H1 (cell line): Measurements from ENCODE around the gene FREM1. TPM values are rescaled to one million over a fixed set of nuclear protein-coding genes. Genes with fewer than 3 reads are reported as not detected.

Experiments used
- CTCF ChIA-PET: fragments of 300-600 bp; sonication (Branson Sonifier 250); formaldehyde crosslinking; loops from one replicate; lab custom pipeline; 2021; ENCODE audit not compliant: partially characterized antibody; lab: Charles Lee
- POLR2A ChIA-PET: fragments of 300-600 bp; sonication (Branson Sonifier 250); formaldehyde crosslinking; loops from one replicate; lab custom pipeline; 2021; ENCODE audit warnings: inconsistent platforms; ENCODE audit not compliant: partially characterized antibody; lab: Charles Lee
- DNase-seq, 2 experiments: peaks; one replicate each; pipeline versions ENCODE4 v3.0.0 to v3.0.0-alpha.2; 2010 to 2022; ENCODE audit warnings: low spot score in 2 of 2, low read depth in 1 of 2, mixed read lengths in 1 of 2
- FAIRE-seq: peaks from 2 replicates; lab custom pipeline; 2011; peaks lifted over from hg19 to GRCh38; lab: Jason Lieb, UNC
- H2AFZ ChIP-seq: 2 replicates; pipeline ENCODE4 v1.8.1; 2012; ENCODE audit warnings: low read length, inconsistent platforms
- H2AK5ac ChIP-seq: 2 replicates; pipeline ENCODE4 v1.6.1; 2013; ENCODE audit warnings: low read depth, low read length
- H2BK120ac ChIP-seq: replicated peaks from 2 replicates; pipeline ENCODE3; 2013; ENCODE audit warnings: low read depth, low read length, inconsistent platforms
- H2BK12ac ChIP-seq: 2 replicates; pipeline ENCODE4 v1.6.1; 2013; ENCODE audit warnings: low read depth, low read length
- H2BK15ac ChIP-seq: 2 replicates; pipeline ENCODE4 v1.6.1; 2013; ENCODE audit warnings: low read length
- H2BK20ac ChIP-seq: 2 replicates; pipeline ENCODE4 v1.6.1; 2013; ENCODE audit warnings: low read length
- H2BK5ac ChIP-seq: 2 replicates; pipeline ENCODE4 v1.6.1; 2013; ENCODE audit warnings: low read depth, low read length
- H3K14ac ChIP-seq: 2 replicates; pipeline ENCODE4 v1.6.1; 2013; ENCODE audit warnings: inconsistent platforms; ENCODE audit not compliant: insufficient read length
- H3K18ac ChIP-seq: 2 replicates; pipeline ENCODE4 v1.6.1; 2013; ENCODE audit warnings: low read length; ENCODE audit errors: extremely low read depth
- H3K23ac ChIP-seq: 2 replicates; pipeline ENCODE4 v1.6.1; 2013; ENCODE audit warnings: inconsistent platforms; ENCODE audit not compliant: insufficient read length
- H3K23me2 ChIP-seq: 2 replicates; pipeline ENCODE4 v1.6.1; 2013; ENCODE audit warnings: low read depth, low read length
- H3K27ac ChIP-seq: 2 replicates; pipeline ENCODE4 v1.6.1; 2011; ENCODE audit warnings: low read depth, low read length, inconsistent platforms
- H3K27me3 ChIP-seq, 4 experiments: replicated peaks in 1 of 4; 1 replicate in 1 of 4; 2 replicates in 3 of 4; pipeline versions ENCODE4 v1.6.1 to v1.8.1; 2011 to 2013; ENCODE audit warnings: low read length in 3 of 4, mild to moderate bottlenecking in 3 of 4, inconsistent platforms in 2 of 4, mixed read lengths in 2 of 4, moderate library complexity in 1 of 4; ENCODE audit not compliant: control insufficient read depth in 3 of 4, insufficient read depth in 3 of 4; ENCODE audit errors: extremely low read depth in 1 of 4
- H3K36me3 ChIP-seq, 4 experiments: 2 replicates each; pipeline versions ENCODE4 v1.6.1 to v1.8.1; 2011 to 2013; ENCODE audit warnings: mild to moderate bottlenecking in 4 of 4, low read length in 3 of 4, moderate library complexity in 2 of 4, control low read depth in 1 of 4, inconsistent platforms in 1 of 4; ENCODE audit not compliant: insufficient read depth in 4 of 4, control insufficient read depth in 2 of 4
- H3K4ac ChIP-seq: replicated peaks from 2 replicates; pipeline ENCODE3; 2013; ENCODE audit warnings: low read length, low read depth, mixed read lengths, inconsistent platforms; ENCODE audit not compliant: insufficient read length
- H3K4me1 ChIP-seq, 4 experiments: replicated peaks in 1 of 4; 1 replicate in 1 of 4; 2 replicates in 3 of 4; pipeline versions ENCODE4 v1.6.1 to v1.8.1; 2011 to 2013; ENCODE audit warnings: low read length in 3 of 4, inconsistent platforms in 2 of 4, mixed read lengths in 1 of 4; ENCODE audit not compliant: insufficient read depth in 4 of 4, control insufficient read depth in 3 of 4
- H3K4me2 ChIP-seq, 2 experiments: 2 replicates each; pipeline versions ENCODE4 v1.6.1 to v1.8.1; 2011 to 2013; ENCODE audit warnings: low read depth in 2 of 2, low read length in 2 of 2, control low read depth in 1 of 2, inconsistent platforms in 1 of 2, mild to moderate bottlenecking in 1 of 2; ENCODE audit not compliant: insufficient read depth in 1 of 2
- H3K4me3 ChIP-seq, 4 experiments: fragments of 200-600, 300-600 bp in 1 of 4; sonication (generic), shearing (Covaris generic), sonication (Bioruptor Twin) in 1 of 4; 2 replicates each; pipeline versions ENCODE4 v1.5.1 to v1.8.1; 2011 to 2016; ENCODE audit warnings: low read length in 4 of 4, low read depth in 3 of 4, control low read depth in 2 of 4, inconsistent platforms in 2 of 4, mild to moderate bottlenecking in 2 of 4, mixed read lengths in 1 of 4, moderate library complexity in 1 of 4; ENCODE audit not compliant: insufficient read depth in 2 of 4; ENCODE audit errors: extremely low read depth in 1 of 4
- H3K56ac ChIP-seq: replicated peaks from 2 replicates; pipeline ENCODE3; 2013; ENCODE audit warnings: low read depth, mild to moderate bottlenecking, mixed read lengths, low read length, inconsistent platforms; ENCODE audit not compliant: insufficient read length
- H3K79me1 ChIP-seq: 2 replicates; pipeline ENCODE4 v1.6.1; 2013; ENCODE audit warnings: low read depth, low read length, control low read depth
- H3K79me2 ChIP-seq, 2 experiments: 2 replicates each; pipeline versions ENCODE4 v1.6.1 to v1.8.1; 2012 to 2013; ENCODE audit warnings: low read length in 2 of 2, mild to moderate bottlenecking in 2 of 2, inconsistent platforms in 1 of 2; ENCODE audit not compliant: insufficient read depth in 2 of 2, control insufficient read depth in 1 of 2
- H3K9ac ChIP-seq, 4 experiments: replicated peaks in 1 of 4; 1 replicate in 1 of 4; 2 replicates in 3 of 4; pipeline versions ENCODE4 v1.6.1 to v1.8.1; 2011 to 2013; ENCODE audit warnings: low read depth in 3 of 4, low read length in 3 of 4, control low read depth in 2 of 4, mild to moderate bottlenecking in 2 of 4, moderate library complexity in 2 of 4, inconsistent platforms in 1 of 4; ENCODE audit errors: extremely low read depth in 1 of 4
- H3K9me3 ChIP-seq, 2 experiments: 2 replicates each; pipeline versions ENCODE4 v1.6.1 to v1.8.1; 2012 to 2013; ENCODE audit warnings: mild to moderate bottlenecking in 2 of 2, moderate library complexity in 2 of 2, control low read depth in 1 of 2, inconsistent platforms in 1 of 2, low read depth in 1 of 2, low read length in 1 of 2, mixed read lengths in 1 of 2; ENCODE audit not compliant: insufficient read depth in 2 of 2
- H4K20me1 ChIP-seq, 2 experiments: replicated peaks in 1 of 2; 2 replicates each; pipeline versions ENCODE3 to v1.8.1; 2011 to 2013; ENCODE audit warnings: inconsistent platforms in 2 of 2, low read length in 2 of 2, mild to moderate bottlenecking in 1 of 2; ENCODE audit not compliant: insufficient read depth in 2 of 2, control insufficient read depth in 1 of 2
- H4K5ac ChIP-seq: 2 replicates; pipeline ENCODE4 v1.6.1; 2013; ENCODE audit warnings: low read length, low read depth, mixed read lengths, inconsistent platforms; ENCODE audit not compliant: insufficient read length
- H4K8ac ChIP-seq: 2 replicates; pipeline ENCODE4 v1.8.0; 2013; ENCODE audit warnings: mild to moderate bottlenecking, moderate library complexity, low read length, inconsistent platforms; ENCODE audit not compliant: insufficient read depth; ENCODE audit errors: extremely low read depth
- H4K91ac ChIP-seq: replicated peaks from 2 replicates; pipeline ENCODE3; 2013; ENCODE audit warnings: low read length, mixed read lengths, inconsistent platforms; ENCODE audit not compliant: insufficient read length
- BRCA1 ChIP-seq: IDR thresholded peaks from 2 replicates; pipeline ENCODE4 v1.6.1; 2012; ENCODE audit warnings: low read depth, low read length, improper control_type of control experiment
- CTBP2 ChIP-seq: IDR thresholded peaks from 2 replicates; pipeline ENCODE4 v1.7.0; 2011; ENCODE audit warnings: borderline replicate concordance, mild to moderate bottlenecking, moderate library complexity, mixed read lengths, low read length; ENCODE audit not compliant: insufficient read depth, insufficient read length
- KDM5A ChIP-seq: fragments of 200-600 bp; IDR thresholded peaks from 2 replicates; pipeline ENCODE4 v1.7.1; 2012; ENCODE audit warnings: mild to moderate bottlenecking, low read length, inconsistent platforms, mixed read lengths
- POU5F1 ChIP-seq: IDR thresholded peaks from 2 replicates; pipeline ENCODE4 v1.6.1; 2011; ENCODE audit warnings: low read depth, mild to moderate bottlenecking, low read length, moderate library complexity
- RAD21 ChIP-seq, 2 experiments: IDR thresholded peaks in 1 of 2; conservative IDR thresholded peaks in 1 of 2; 2 replicates each; pipeline ENCODE4 v1.6.1; 2011; ENCODE audit warnings: low read depth in 2 of 2, low read length in 2 of 2, improper control_type of control experiment in 1 of 2, inconsistent platforms in 1 of 2, mild to moderate bottlenecking in 1 of 2, moderate library complexity in 1 of 2
- SIRT6 ChIP-seq: IDR thresholded peaks from one replicate; pipeline ENCODE4 v1.7.1; 2012; ENCODE audit warnings: low read length, inconsistent platforms
- WGBS, 2 experiments: shearing (Covaris generic) in 1 of 2; methylation state at CpG; one replicate each; pipeline versions ENCODE4 v1.1.6 to v1.1.7; 2013 to 2015; ENCODE audit warnings: low lambda C conversion rate in 2 of 2, mixed read lengths in 2 of 2, inconsistent platforms in 1 of 2, low coverage in 1 of 2, missing lambda C conversion rate in 1 of 2; ENCODE audit not compliant: insufficient replicate concordance in 2 of 2, insufficient coverage in 1 of 2, insufficient read length in 1 of 2; ENCODE audit errors: extremely low coverage in 1 of 2, missing lambda C conversion rate in 1 of 2; 5-methylcytosine and 5-hydroxymethylcytosine counted together
- polyA plus RNA-seq, 7 experiments: library from polyadenylated mRNA; depleted of rRNA in 3 of 7; stranded (reverse) in 5 of 7; unstranded in 2 of 7; fragments of >200 nt in 5 of 7; fragments of 200-250 nt in 2 of 7; gene quantifications; 1 replicate in 5 of 7; 2 replicates in 1 of 7; 4 replicates in 1 of 7; pipeline versions ENCODE4 v1.2.1 to v1.2.3, GENCODE V29; 2011 to 2013; ENCODE audit warnings: missing spikeins in 2 of 7, mixed read lengths in 2 of 7
- total RNA-seq: library from RNA; stranded (reverse); fragmentation: NEBNext Ultra II Directional; extraction: Animal tissue kit (Norgen Biotek cat#: 25700); gene quantifications from 2 replicates; pipeline ENCODE4 v1.2.1, GENCODE V29; 2021
- TF ChIP-seq, protein P1 (sequence below): IDR thresholded peaks from 2 replicates; pipeline ENCODE4 v1.6.1; 2012; ENCODE audit warnings: inconsistent platforms
- TF ChIP-seq, protein P2 (sequence below): IDR thresholded peaks from 2 replicates; pipeline ENCODE4 v1.6.1; 2012; ENCODE audit warnings: low read length, inconsistent platforms

FREM1 gene
- total and polyA plus RNA-seq, 2 of the 8 experiments (the other 6 are each of a cell fraction or from before 2014, with no cell fraction given): 2.6 to 3.1 TPM

DNA sequence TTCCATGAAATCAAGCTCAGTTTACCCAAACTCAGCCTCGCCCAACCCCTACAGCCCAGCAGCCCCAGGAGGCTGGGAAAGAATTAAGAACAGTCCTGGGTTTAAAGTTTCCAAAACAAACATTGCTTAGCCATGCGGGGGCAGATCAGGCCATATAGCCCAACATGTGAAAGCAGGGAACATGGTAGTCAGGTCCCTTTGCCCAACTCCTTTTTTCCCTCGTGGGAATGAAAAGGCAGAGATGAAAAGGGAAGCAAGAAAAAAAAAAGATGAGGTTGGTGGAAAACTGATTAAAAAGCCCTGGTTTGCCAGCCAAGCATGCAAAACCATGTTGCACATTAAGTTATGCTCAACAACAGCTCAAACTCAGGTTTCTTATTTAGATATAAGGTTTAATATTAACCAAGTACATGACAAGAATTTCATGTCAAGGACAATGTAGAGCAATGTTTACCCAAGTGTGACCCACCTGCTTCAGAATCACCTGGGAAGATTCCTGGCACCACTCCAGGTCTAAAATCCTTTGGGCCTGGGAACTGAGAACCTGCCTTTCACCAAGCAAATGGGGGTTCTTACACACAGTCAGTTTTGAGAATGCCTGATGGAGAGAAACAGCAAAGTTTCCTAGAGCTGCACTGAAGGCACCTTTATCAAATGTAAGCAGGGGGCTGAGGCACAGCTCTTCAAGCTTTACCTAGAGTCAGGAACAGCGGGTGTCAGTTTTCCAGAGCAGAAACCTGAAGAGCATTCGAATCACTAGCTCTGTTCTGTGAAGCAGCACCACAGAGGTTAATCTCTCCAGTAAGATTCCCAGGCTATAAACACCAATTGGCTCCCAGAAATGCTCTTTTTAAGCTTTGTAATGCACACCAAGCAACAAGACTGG is 1.7 kb downstream of the FREM1 start:
- Histone ChIP-seq H3K36me3 (no peaks in the 10 kb centered on the region), H3K4me2 (peak overlapping the region; percentile 67 to 94), H4K8ac (no peak overlapping the region), H3K4me1 (peaks cover 8 to 30% (median 22%) of the 10 kb centered on the region in 4 experiments), H3K9ac (no peak overlapping the region), H3K9me3 (no peaks in the 10 kb centered on the region), H3K14ac (no peak overlapping the region), H4K20me1 (no peaks in the 10 kb centered on the region), H3K79me1 (no peaks in the 10 kb centered on the region), H3K56ac (no peak overlapping the region), H4K91ac (no peak overlapping the region), H2BK12ac (0 out of 2 replicates have a peak overlapping the region, but pooled peaks have one; percentile 5), H3K4me3 (peak overlapping the region in 1 of 4 experiments; percentile 47; a peak in 2 of 8 replicates), H2AFZ (no peak overlapping the region), H3K79me2 (no peaks in the 10 kb centered on the region), H2BK20ac (no peak overlapping the region), H3K27me3 (no peaks in the 10 kb centered on the region), H3K18ac (peak overlapping the region; percentile 39; the same call in 1 of the 2 replicates), H2AK5ac (no peak overlapping the region), H2BK15ac (no peak overlapping the region), H3K23me2 (peaks cover 4% of the 10 kb centered on the region), H3K4ac (no peak overlapping the region), H2BK5ac (no peak overlapping the region), H3K23ac (no peak overlapping the region), H2BK120ac (no peak overlapping the region), H3K27ac (no peak overlapping the region), H4K5ac (no peak overlapping the region)
- no peak for DNase-seq
- POLR2A ChIA-PET: interaction anchor here (1.3 to 1.5 kb wide), 2 partner anchors 13 to 27 kb away, joined by 3 read pairs; no protein-coding TSS in a partner anchor
- CTCF ChIA-PET: interaction anchor here (0.5 to 2.1 kb wide), 6 partner anchors 9 to 62 kb away, joined by 3 to 6 read pairs (median 4); no protein-coding TSS in a partner anchor
- 65% methylated on average over 5 of the region's 5 CpGs; no CpG with 5 or more reads in 1 of the 2 experiments for WGBS, 2 experiments
- peak; percentile 19 for FAIRE-seq
- no peak for TF ChIP-seq CTBP2
- TF ChIP-seq, protein P1, sequence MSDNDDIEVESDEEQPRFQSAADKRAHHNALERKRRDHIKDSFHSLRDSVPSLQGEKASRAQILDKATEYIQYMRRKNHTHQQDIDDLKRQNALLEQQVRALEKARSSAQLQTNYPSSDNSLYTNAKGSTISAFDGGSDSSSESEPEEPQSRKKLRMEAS: no peak
- no peak for TF ChIP-seq SIRT6
- no peak for TF ChIP-seq KDM5A
- TF ChIP-seq, protein P2, sequence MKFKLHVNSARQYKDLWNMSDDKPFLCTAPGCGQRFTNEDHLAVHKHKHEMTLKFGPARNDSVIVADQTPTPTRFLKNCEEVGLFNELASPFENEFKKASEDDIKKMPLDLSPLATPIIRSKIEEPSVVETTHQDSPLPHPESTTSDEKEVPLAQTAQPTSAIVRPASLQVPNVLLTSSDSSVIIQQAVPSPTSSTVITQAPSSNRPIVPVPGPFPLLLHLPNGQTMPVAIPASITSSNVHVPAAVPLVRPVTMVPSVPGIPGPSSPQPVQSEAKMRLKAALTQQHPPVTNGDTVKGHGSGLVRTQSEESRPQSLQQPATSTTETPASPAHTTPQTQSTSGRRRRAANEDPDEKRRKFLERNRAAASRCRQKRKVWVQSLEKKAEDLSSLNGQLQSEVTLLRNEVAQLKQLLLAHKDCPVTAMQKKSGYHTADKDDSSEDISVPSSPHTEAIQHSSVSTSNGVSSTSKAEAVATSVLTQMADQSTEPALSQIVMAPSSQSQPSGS: no peak
- TF ChIP-seq POU5F1: no peak
- no peak for TF ChIP-seq RAD21 (IDR thresholded peaks at IDR 0.05 in 1 of 2, conservative IDR thresholded peaks at IDR 0.05 in 1 of 2; ENCODE audit: low read depth in 2 of 2, low read length in 2 of 2)
- no peak for TF ChIP-seq BRCA1
